GM12864 (cell line): Measurements from ENCODE around the gene CEP350.
"Not testable (repeated sequence)": the region's sequence is repeated elsewhere in the genome, so short reads cannot be mapped to it uniquely, and the experiment has no call there.

Experiments
- DNase-seq: peaks from one replicate; pipeline ENCODE4 v3.0.0-alpha.2; 2011; ENCODE audit warnings: low read depth
- H3K4me3 ChIP-seq: 2 replicates; pipeline ENCODE4 v1.5.1; 2011; ENCODE audit warnings: mild to moderate bottlenecking, low read depth, low read length, control low read depth
- TF ChIP-seq, protein P1 (sequence below): IDR thresholded peaks from 2 replicates; pipeline ENCODE4 v1.5.1; 2011; ENCODE audit warnings: low read depth, mild to moderate bottlenecking, moderate library complexity, low read length, control low read depth, inconsistent platforms; ENCODE audit errors: missing control alignments

Gene CEP350

DNA sequence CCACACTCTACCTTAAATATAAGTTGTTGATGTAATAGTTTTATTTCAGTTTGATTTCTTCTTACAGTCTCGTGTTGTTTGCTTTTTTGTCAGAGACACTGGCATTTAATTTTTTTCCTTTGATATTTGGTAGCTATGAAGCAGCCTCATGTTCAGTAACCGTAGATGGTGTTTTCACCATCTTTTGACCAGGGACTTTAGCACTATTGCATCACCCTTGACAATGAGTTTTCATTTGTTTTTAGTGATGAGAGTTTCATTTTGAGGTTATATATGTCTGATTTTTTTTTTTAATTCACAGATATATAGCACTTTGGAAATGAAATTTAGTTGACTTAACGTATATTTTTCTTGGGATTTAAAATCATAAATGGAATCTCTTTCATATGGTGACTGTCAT lies 36.2 kb downstream of the CEP350 start:
- DNase-seq = no peak
- H3K4me3 ChIP-seq = no peak overlapping the region
- TF ChIP-seq, protein P1, sequence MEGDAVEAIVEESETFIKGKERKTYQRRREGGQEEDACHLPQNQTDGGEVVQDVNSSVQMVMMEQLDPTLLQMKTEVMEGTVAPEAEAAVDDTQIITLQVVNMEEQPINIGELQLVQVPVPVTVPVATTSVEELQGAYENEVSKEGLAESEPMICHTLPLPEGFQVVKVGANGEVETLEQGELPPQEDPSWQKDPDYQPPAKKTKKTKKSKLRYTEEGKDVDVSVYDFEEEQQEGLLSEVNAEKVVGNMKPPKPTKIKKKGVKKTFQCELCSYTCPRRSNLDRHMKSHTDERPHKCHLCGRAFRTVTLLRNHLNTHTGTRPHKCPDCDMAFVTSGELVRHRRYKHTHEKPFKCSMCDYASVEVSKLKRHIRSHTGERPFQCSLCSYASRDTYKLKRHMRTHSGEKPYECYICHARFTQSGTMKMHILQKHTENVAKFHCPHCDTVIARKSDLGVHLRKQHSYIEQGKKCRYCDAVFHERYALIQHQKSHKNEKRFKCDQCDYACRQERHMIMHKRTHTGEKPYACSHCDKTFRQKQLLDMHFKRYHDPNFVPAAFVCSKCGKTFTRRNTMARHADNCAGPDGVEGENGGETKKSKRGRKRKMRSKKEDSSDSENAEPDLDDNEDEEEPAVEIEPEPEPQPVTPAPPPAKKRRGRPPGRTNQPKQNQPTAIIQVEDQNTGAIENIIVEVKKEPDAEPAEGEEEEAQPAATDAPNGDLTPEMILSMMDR = no peak

DNA sequence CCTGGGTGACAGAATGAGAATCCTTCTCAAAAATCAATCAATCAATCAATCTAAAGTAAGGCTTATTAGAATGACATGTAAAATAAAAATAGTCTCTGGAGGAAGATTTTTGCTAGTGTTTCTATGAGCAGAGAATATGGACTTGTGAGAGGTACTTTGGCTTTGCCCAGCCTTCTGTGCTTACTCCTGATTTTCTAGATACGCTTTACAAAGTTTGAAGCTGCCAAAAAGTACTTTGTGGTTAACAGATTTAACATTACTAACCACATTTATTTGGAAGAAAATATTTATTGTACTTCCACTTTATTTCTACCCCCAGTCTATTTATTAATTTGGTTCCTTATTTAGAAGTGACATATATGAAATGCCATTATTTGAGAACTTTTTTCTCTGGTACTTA lies 41.0 kb downstream of the CEP350 start:
- TF ChIP-seq, protein P1 = no peak
- no peak for DNase-seq
- no peak overlapping the region for H3K4me3 ChIP-seq

DNA sequence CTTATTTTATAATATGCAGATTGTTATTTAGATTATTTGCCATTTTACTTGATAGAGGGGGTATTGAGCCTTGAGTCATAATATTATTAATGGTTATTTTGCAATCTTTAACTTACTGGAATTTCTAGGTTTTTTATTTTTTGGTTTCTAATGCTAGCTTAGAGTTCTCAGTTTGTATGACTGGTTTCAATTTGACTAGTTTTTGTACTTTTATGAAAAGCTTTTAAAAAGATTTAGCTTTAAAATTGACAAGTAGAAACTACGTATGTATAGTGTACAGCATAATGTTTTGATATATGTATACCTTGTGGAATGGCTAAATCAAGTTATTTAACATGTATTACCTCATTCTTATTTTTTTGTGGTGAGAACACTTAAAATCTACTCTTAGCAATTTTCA lies 41.5 kb downstream of the CEP350 start:
- DNase-seq = no peak
- TF ChIP-seq, protein P1 = no peak
- no peak overlapping the region for H3K4me3 ChIP-seq

DNA sequence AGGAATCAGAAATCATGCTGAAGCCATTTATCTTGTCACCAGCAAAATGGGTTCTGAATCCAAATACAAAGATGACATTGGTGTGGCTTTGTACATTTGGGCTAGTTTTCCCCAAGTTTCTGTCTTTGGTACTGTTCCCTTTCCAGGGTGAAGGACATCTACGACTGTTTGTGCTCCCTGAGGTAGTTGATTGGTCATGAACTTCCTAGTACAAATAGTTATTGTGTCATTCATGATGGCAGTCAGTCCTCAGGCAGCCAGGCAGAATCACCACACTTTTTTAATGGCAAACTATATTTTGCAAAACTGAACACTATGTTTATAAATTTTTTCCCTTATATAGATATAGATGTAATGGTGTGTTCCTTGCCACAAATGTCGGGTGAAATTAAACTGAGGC lies 46.0 kb downstream of the CEP350 start:
- TF ChIP-seq, protein P1 = no peak
- no peak overlapping the region for H3K4me3 ChIP-seq
- DNase-seq = no peak

DNA sequence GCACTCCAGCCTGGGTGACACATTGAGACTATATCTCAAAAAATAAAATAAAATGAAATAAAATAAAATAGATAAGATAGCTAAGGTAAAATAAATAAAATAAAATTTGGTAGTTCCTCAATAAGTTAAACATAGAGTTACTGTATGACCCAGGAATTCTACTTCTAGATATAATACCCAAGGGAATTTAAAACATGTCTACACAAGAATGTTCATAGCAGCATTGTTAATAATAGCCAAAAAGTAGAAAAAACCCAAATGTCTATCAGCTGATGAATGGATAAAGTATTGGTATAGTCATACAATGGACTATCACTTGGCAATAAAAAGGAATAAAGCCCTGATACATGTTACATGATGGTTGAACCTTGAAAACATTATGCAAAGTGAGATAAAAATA lies 47.8 kb downstream of the CEP350 start:
- TF ChIP-seq, protein P1 = no peak
- no peak for DNase-seq
- H3K4me3 ChIP-seq = no peak overlapping the region

DNA sequence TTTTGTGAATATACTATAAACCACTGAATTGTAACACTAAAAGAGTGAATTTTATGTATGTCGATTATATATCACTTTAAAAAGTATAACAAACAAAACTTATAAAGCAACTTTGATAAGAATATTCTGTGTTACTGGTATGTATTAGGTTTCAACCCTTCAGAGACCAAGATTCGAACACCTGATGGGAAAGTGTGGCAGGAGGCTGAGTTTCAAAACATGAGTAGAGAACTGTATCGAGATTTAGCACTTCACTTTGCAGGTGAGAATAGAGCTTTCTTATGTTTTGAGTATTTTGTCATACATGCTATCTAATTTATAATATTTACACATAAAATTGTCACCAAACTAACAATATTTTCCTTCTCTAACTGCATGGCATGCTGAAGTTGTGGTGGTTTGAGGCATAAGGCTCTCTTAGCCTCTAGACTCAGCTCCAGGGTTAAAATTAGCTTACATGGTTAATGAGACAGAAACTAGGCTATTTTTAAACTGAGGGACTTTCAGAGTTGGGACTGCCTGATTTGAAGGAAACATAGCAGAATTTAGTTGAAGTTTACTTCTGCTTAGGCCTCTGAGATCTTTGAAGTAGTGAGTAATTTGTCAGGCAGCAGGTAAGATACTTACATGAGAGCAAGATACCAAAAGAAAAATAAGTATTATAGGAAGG lies 48.6 kb downstream of the CEP350 start:
- no peak overlapping the region for H3K4me3 ChIP-seq
- DNase-seq = no peak
- TF ChIP-seq, protein P1 = no peak

DNA sequence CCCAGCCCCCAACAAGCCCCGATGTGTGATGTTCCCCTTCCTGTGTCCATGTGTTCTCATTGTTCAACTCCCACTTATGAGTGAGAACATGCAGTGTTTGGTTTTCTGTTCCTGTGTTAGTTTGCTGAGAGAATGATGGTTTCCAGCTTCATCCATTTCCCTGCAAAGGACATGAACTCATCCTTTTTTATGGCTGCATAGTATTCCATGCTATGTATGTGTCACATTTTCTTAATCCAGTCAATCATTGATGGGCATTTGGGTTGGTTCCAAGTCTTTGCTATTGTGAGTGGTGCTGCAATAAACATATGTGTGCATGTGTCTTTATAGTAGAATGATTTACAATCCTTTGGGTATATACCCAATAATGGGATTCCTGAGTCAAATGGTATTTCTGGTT lies 52.2 kb downstream of the CEP350 start:
- not testable (repeated sequence) for H3K4me3 ChIP-seq, DNase-seq
